Chondrocyte (in vitro differentiated cells): ENCODE measurements around the gene CFAP157. TPM values are rescaled to one million over a fixed set of nuclear protein-coding genes. Genes with fewer than 3 reads are reported as not detected.

Experiments
- DNase-seq: peaks from one replicate; pipeline ENCODE4 v3.0.0; 2021; ENCODE audit warnings: mixed read lengths, low spot score
- H3K27ac Mint-ChIP-seq: one replicate; pipeline ENCODE4 v1.8.0; 2021; ENCODE audit warnings: mild to moderate bottlenecking, moderate library complexity, mixed read lengths; ENCODE audit not compliant: unreplicated experiment
- H3K27me3 Mint-ChIP-seq: 2 replicates; pipeline ENCODE4 v1.8.0; 2021; ENCODE audit warnings: low read depth, mixed read lengths
- H3K36me3 Mint-ChIP-seq: 2 replicates; pipeline ENCODE4 v1.8.0; 2021; ENCODE audit warnings: low read depth, mixed read lengths
- H3K4me1 Mint-ChIP-seq: 2 replicates; pipeline ENCODE4 v1.8.0; 2021; ENCODE audit warnings: low read depth, mild to moderate bottlenecking, mixed read lengths
- H3K4me3 Mint-ChIP-seq: one replicate; pipeline ENCODE4 v1.8.0; 2021; ENCODE audit warnings: mild to moderate bottlenecking, moderate library complexity, mixed read lengths; ENCODE audit not compliant: unreplicated experiment
- H3K9me3 Mint-ChIP-seq: 2 replicates; pipeline ENCODE4 v1.8.0; 2021; ENCODE audit warnings: low read depth, mixed read lengths
- CTCF ChIP-seq: fragments of 200-600 bp; sonication (generic); IDR thresholded peaks from 2 replicates; pipeline ENCODE4 v1.5.0; 2021; ENCODE audit warnings: antibody characterized with exemption, mild to moderate bottlenecking, moderate library complexity
- total RNA-seq: library from RNA; stranded (reverse); gene quantifications from 3 replicates; pipeline ENCODE4 v1.2.1, GENCODE V29; 2021

The CFAP157 gene
- total RNA-seq, 1 donor from 2014 or later = not detected

- Mint-ChIP-seq H3K27me3 (no peaks in the 10 kb centered on the region), H3K4me3 (peak overlapping the region; percentile 97), H3K9me3 (no peaks in the 10 kb centered on the region), H3K36me3 (no peaks in the 10 kb centered on the region), H3K27ac (peak overlapping the region; percentile 96), H3K4me1 (peaks cover 13% of the 10 kb centered on the region)
- DNase-seq = no peak
- TF ChIP-seq CTCF = no peak
Measured at GRCh38 chr9:127716412-127716811, 9.6 kb downstream of the CFAP157 start.

GRCh38 chr9:127717766-127718165 lies 11.0 kb downstream of the CFAP157 start:
- H3K4me3 Mint-ChIP-seq = no peak overlapping the region
- H3K27me3 Mint-ChIP-seq = no peaks in the 10 kb centered on the region
- DNase-seq = no peak
- no peaks in the 10 kb centered on the region for H3K9me3 Mint-ChIP-seq
- TF ChIP-seq CTCF = no peak
- H3K36me3 Mint-ChIP-seq = no peaks in the 10 kb centered on the region
- no peak overlapping the region for H3K27ac Mint-ChIP-seq
- H3K4me1 Mint-ChIP-seq = peaks cover 13% of the 10 kb centered on the region

- no peaks in the 10 kb centered on the region for H3K9me3 Mint-ChIP-seq
- no peak for TF ChIP-seq CTCF
- no peak overlapping the region for H3K27ac Mint-ChIP-seq
- H3K27me3 Mint-ChIP-seq = no peaks in the 10 kb centered on the region
- DNase-seq = no peak
- no peaks in the 10 kb centered on the region for H3K36me3 Mint-ChIP-seq
- H3K4me3 Mint-ChIP-seq = no peak overlapping the region
- H3K4me1 Mint-ChIP-seq = peaks cover 9% of the 10 kb centered on the region
Measured at GRCh38 chr9:127720031-127720864, 13.5 kb downstream of the CFAP157 start.

GRCh38 chr9:127720865-127721227 lies 14.1 kb downstream of the CFAP157 start:
- Mint-ChIP-seq H3K9me3 (no peaks in the 10 kb centered on the region), H3K27me3 (no peaks in the 10 kb centered on the region)

GRCh38 chr9:127721391-127721821 lies 14.6 kb downstream of the CFAP157 start:
- H3K4me1 Mint-ChIP-seq = peaks cover 3% of the 10 kb centered on the region
- no peak for TF ChIP-seq CTCF
- H3K36me3 Mint-ChIP-seq = no peaks in the 10 kb centered on the region
- H3K27ac Mint-ChIP-seq = no peak overlapping the region
- no peak overlapping the region for H3K4me3 Mint-ChIP-seq
- H3K27me3 Mint-ChIP-seq = no peaks in the 10 kb centered on the region
- no peaks in the 10 kb centered on the region for H3K9me3 Mint-ChIP-seq
- DNase-seq = no peak

More at GRCh38 chr9:127720865-127721227, 14.1 kb downstream of the CFAP157 start:
- TF ChIP-seq CTCF = no peak
- no peak for DNase-seq
- Mint-ChIP-seq H3K27ac (no peak overlapping the region), H3K4me3 (no peak overlapping the region), H3K4me1 (peaks cover 8% of the 10 kb centered on the region), H3K36me3 (no peaks in the 10 kb centered on the region)
